H9 (cell line): ENCODE measurements around the gene CCDC13. TPM values are rescaled to one million over a fixed set of nuclear protein-coding genes. Genes with fewer than 3 reads are reported as not detected.

Experiments
- DNase-seq: peaks from one replicate; pipeline ENCODE4 v3.0.0-alpha.2; 2017
- H2AFZ ChIP-seq: one replicate; pipeline ENCODE4 v1.6.1; 2013; ENCODE audit warnings: mild to moderate bottlenecking, low read length, control low read depth, moderate library complexity
- H2AK5ac ChIP-seq: 2 replicates; pipeline ENCODE4 v1.6.1; 2013; ENCODE audit warnings: low read length, control low read depth, mixed read lengths; ENCODE audit not compliant: insufficient read length
- H2BK120ac ChIP-seq: one replicate; pipeline ENCODE4 v1.6.1; 2013; ENCODE audit warnings: low read depth, mild to moderate bottlenecking, low read length, control low read depth, inconsistent platforms; ENCODE audit not compliant: poor library complexity, severe bottlenecking
- H2BK12ac ChIP-seq: 2 replicates; pipeline ENCODE4 v1.6.1; 2013; ENCODE audit warnings: low read length, control low read depth, mixed read lengths, low read depth; ENCODE audit not compliant: insufficient read length
- H2BK15ac ChIP-seq: 2 replicates; pipeline ENCODE4 v1.6.1; 2013; ENCODE audit warnings: low read depth, low read length, control low read depth
- H2BK20ac ChIP-seq: one replicate; pipeline ENCODE4 v1.6.1; 2013; ENCODE audit warnings: low read depth, mild to moderate bottlenecking, low read length, control low read depth, inconsistent platforms; ENCODE audit not compliant: poor library complexity, severe bottlenecking
- H2BK5ac ChIP-seq: 2 replicates; pipeline ENCODE4 v1.6.1; 2013; ENCODE audit warnings: low read length, control low read depth, mixed read lengths; ENCODE audit not compliant: insufficient read length
- H3K14ac ChIP-seq: 2 replicates; pipeline ENCODE4 v1.6.1; 2013; ENCODE audit warnings: low read length, control low read depth; ENCODE audit not compliant: insufficient read depth
- H3K18ac ChIP-seq: 2 replicates; pipeline ENCODE4 v1.6.1; 2013; ENCODE audit warnings: low read depth, mild to moderate bottlenecking, mixed read lengths, low read length, control low read depth; ENCODE audit not compliant: insufficient read length
- H3K23ac ChIP-seq: 2 replicates; pipeline ENCODE4 v1.6.1; 2013; ENCODE audit warnings: low read length, control low read depth, mixed read lengths, low read depth; ENCODE audit not compliant: insufficient read length
- H3K23me2 ChIP-seq: 2 replicates; pipeline ENCODE4 v1.6.1; 2013; ENCODE audit warnings: low read depth, mild to moderate bottlenecking, mixed read lengths, low read length, control low read depth; ENCODE audit not compliant: insufficient read length, poor library complexity, severe bottlenecking
- H3K27ac ChIP-seq: 2 replicates; pipeline ENCODE4 v1.5.1; 2013; ENCODE audit warnings: low read length, control low read depth, mixed read lengths, low read depth; ENCODE audit not compliant: insufficient read length
- H3K27me3 ChIP-seq: 2 replicates; pipeline ENCODE4 v1.6.1; 2013; ENCODE audit warnings: low read length, control low read depth, inconsistent platforms; ENCODE audit not compliant: insufficient read depth
- H3K4ac ChIP-seq: 2 replicates; pipeline ENCODE4 v1.6.1; 2013; ENCODE audit warnings: low read depth, mild to moderate bottlenecking, control low read depth, inconsistent platforms, low read length, moderate library complexity
- H3K4me1 ChIP-seq: 2 replicates; pipeline ENCODE4 v1.6.1; 2013; ENCODE audit warnings: low read length, control low read depth, inconsistent platforms; ENCODE audit not compliant: insufficient read depth
- H3K4me2 ChIP-seq: 2 replicates; pipeline ENCODE4 v1.6.1; 2013; ENCODE audit warnings: low read length, control low read depth, mixed read lengths; ENCODE audit not compliant: insufficient read length, insufficient read depth
- H3K56ac ChIP-seq: 2 replicates; pipeline ENCODE4 v1.6.1; 2013; ENCODE audit warnings: low read depth, mild to moderate bottlenecking, mixed read lengths, low read length, control low read depth; ENCODE audit not compliant: insufficient read length
- H3K79me1 ChIP-seq: 2 replicates; pipeline ENCODE4 v1.6.1; 2013; ENCODE audit warnings: low read depth, mild to moderate bottlenecking, moderate library complexity, low read length, control low read depth, inconsistent platforms; ENCODE audit not compliant: insufficient read depth, poor library complexity, severe bottlenecking
- H3K79me2 ChIP-seq: 2 replicates; pipeline ENCODE4 v1.6.1; 2013; ENCODE audit warnings: low read length, control low read depth, inconsistent platforms; ENCODE audit not compliant: insufficient read depth
- H3K9ac ChIP-seq: 2 replicates; pipeline ENCODE4 v1.6.1; 2013; ENCODE audit warnings: low read length, control low read depth, mixed read lengths; ENCODE audit not compliant: insufficient read length; ENCODE audit errors: extremely low read depth
- H3K9me3 ChIP-seq: one replicate; pipeline ENCODE4 v1.6.1; 2013; ENCODE audit warnings: low read depth, low read length, inconsistent platforms; ENCODE audit not compliant: control insufficient read depth
- H3T11ph ChIP-seq: one replicate; pipeline ENCODE4 v1.6.1; 2013; ENCODE audit warnings: mild to moderate bottlenecking, low read length, control low read depth, inconsistent platforms
- H4K20me1 ChIP-seq: one replicate; pipeline ENCODE4 v1.6.1; 2013; ENCODE audit not compliant: control insufficient read depth, insufficient read length, insufficient read depth
- H4K5ac ChIP-seq: 2 replicates; pipeline ENCODE4 v1.6.1; 2013; ENCODE audit warnings: low read depth, mild to moderate bottlenecking, mixed read lengths, low read length, control low read depth; ENCODE audit not compliant: insufficient read length
- H4K8ac ChIP-seq: replicated peaks from 2 replicates; pipeline ENCODE4 v1.6.1; 2013; ENCODE audit warnings: low read length, control low read depth, mixed read lengths, low read depth; ENCODE audit not compliant: insufficient read length
- H4K91ac ChIP-seq: 2 replicates; pipeline ENCODE4 v1.6.1; 2013; ENCODE audit warnings: low read depth, mild to moderate bottlenecking, moderate library complexity, mixed read lengths, low read length, control low read depth; ENCODE audit not compliant: insufficient read length
- H3K27ac Mint-ChIP-seq, 3 experiments: 2 replicates in 2 of 3; 3 replicates in 1 of 3; pipeline ENCODE4 v1.8.0; 2020 to 2021; ENCODE audit warnings: mixed read lengths in 3 of 3, mild to moderate bottlenecking in 1 of 3, moderate library complexity in 1 of 3
- H3K27me3 Mint-ChIP-seq: 2 replicates; pipeline ENCODE4 v1.8.0; 2021; ENCODE audit warnings: low read depth, mild to moderate bottlenecking, moderate library complexity, mixed read lengths
- H3K36me3 Mint-ChIP-seq, 3 experiments: 2 replicates in 2 of 3; 3 replicates in 1 of 3; pipeline ENCODE4 v1.8.0; 2020 to 2021; ENCODE audit warnings: low read depth in 3 of 3, mixed read lengths in 3 of 3; ENCODE audit not compliant: insufficient read depth in 1 of 3
- H3K4me1 Mint-ChIP-seq, 2 experiments: 2 replicates each; pipeline ENCODE4 v1.8.0; 2020; ENCODE audit warnings: mixed read lengths in 2 of 2
- H3K4me3 Mint-ChIP-seq, 2 experiments: 2 replicates in 1 of 2; 3 replicates in 1 of 2; pipeline ENCODE4 v1.8.0; 2020 to 2021; ENCODE audit warnings: mild to moderate bottlenecking in 2 of 2, mixed read lengths in 2 of 2, moderate library complexity in 1 of 2
- H3K9me3 Mint-ChIP-seq, 2 experiments: 2 replicates in 1 of 2; 3 replicates in 1 of 2; pipeline ENCODE4 v1.8.0; 2020; ENCODE audit warnings: mild to moderate bottlenecking in 2 of 2, mixed read lengths in 2 of 2, moderate library complexity in 1 of 2
- CTCF ChIP-seq: fragments of 200-600 bp; sonication (generic); conservative IDR thresholded peaks from 3 replicates; pipeline ENCODE4 v1.8.0; 2021; ENCODE audit warnings: antibody characterized with exemption, mild to moderate bottlenecking
- WGBS: extraction: QIAGEN DNeasy Blood & Tissue Kit; methylation state at CpG from one replicate; pipeline ENCODE4 v1.1.7; 2013; ENCODE audit warnings: missing lambda C conversion rate, low lambda C conversion rate, mixed read lengths; ENCODE audit not compliant: insufficient read length; ENCODE audit errors: extremely low coverage; 5-methylcytosine and 5-hydroxymethylcytosine counted together
- total RNA-seq: library from RNA; stranded (reverse); gene quantifications from 2 replicates; pipeline ENCODE4 v1.2.1, GENCODE V29; 2021

The CCDC13 gene
- total RNA-seq, 1 experiment from 2014 or later = not detected

DNA sequence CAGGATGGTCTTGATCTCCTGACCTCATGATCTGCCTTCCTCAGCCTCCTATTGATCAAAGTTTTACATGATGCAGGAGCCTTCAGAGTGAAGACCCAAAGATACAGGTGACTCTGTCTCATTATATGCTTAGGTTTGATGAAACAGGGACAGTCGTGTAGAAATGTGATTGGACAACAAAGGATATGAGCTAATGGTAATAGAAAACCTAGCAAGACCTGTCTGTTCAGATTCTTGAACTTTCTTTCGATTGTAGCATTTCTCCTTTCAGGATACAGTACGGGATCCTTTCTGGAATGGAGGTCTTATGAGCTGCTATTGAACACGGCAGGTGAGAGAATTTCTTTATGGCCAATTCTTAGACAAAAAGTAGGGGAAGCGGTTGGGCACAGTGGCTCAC, 36.1 kb upstream of the CCDC13 start, which contains the start of gene ACKR2:
Gene ACKR2, plus strand, starts transcription at position 244 of the 400 bp plus-strand sequence. CDS start 55,058 bp downstream, outside the sequence.
- no peak within 1 kb of the TSS for H3K9ac ChIP-seq
- H3K79me2 ChIP-seq = no peaks in the 10 kb centered on the region
- no peak within 1 kb of the TSS for H3K18ac ChIP-seq
- no peak within 1 kb of the TSS for H2AK5ac ChIP-seq
- H3K23me2 ChIP-seq = peaks cover 3% of the 10 kb centered on the region
- peaks cover 4% of the 10 kb centered on the region; the same call in 1 of the 2 replicates for H3K27me3 ChIP-seq
- Mint-ChIP-seq H3K36me3 (no peaks in the 10 kb centered on the region), H3K4me1 (peaks cover 33 to 34% of the 10 kb centered on the region in 2 experiments), H3K4me3 (no peak within 1 kb of the TSS), H3K27ac (no peak within 1 kb of the TSS), H3K9me3 (no peaks in the 10 kb centered on the region), H3K27me3 (peaks cover 22% of the 10 kb centered on the region)
- no peak within 1 kb of the TSS for H2BK15ac ChIP-seq
- no peak within 1 kb of the TSS for H3K14ac ChIP-seq
- H2BK12ac ChIP-seq = no peak within 1 kb of the TSS
- no peaks in the 10 kb centered on the region; the same call in 1 of the 2 replicates for H3K4me1 ChIP-seq
- no peak within 1 kb of the TSS for H4K5ac ChIP-seq
- no peak within 1 kb of the TSS for H3K27ac ChIP-seq
- no CpG with 5 or more reads among the region's 5 CpGs for WGBS
- H3K56ac ChIP-seq = no peak within 1 kb of the TSS
- H3K9me3 ChIP-seq = no peaks in the 10 kb centered on the region
- H2BK5ac ChIP-seq = no peak within 1 kb of the TSS
- no peak for DNase-seq
- no peak within 1 kb of the TSS for H2BK20ac ChIP-seq
- no peak within 1 kb of the TSS for H4K8ac ChIP-seq
- no peak within 1 kb of the TSS for H3K4ac ChIP-seq
- H4K91ac ChIP-seq = no peak within 1 kb of the TSS
- H3K79me1 ChIP-seq = no peaks in the 10 kb centered on the region
- no peak within 1 kb of the TSS for H2BK120ac ChIP-seq
- H3K4me2 ChIP-seq = no peak within 1 kb of the TSS
- H4K20me1 ChIP-seq = no peaks in the 10 kb centered on the region
- no peak within 1 kb of the TSS for H2AFZ ChIP-seq
- TF ChIP-seq CTCF = no peak
- H3T11ph ChIP-seq = no peak within 1 kb of the TSS
- no peak within 1 kb of the TSS for H3K23ac ChIP-seq
